ENCODE measurements around the gene WDR48.
A peak's percentile ranks its signal among the peaks of the same experiment; 100 is the strongest.

Gene WDR48

DNA sequence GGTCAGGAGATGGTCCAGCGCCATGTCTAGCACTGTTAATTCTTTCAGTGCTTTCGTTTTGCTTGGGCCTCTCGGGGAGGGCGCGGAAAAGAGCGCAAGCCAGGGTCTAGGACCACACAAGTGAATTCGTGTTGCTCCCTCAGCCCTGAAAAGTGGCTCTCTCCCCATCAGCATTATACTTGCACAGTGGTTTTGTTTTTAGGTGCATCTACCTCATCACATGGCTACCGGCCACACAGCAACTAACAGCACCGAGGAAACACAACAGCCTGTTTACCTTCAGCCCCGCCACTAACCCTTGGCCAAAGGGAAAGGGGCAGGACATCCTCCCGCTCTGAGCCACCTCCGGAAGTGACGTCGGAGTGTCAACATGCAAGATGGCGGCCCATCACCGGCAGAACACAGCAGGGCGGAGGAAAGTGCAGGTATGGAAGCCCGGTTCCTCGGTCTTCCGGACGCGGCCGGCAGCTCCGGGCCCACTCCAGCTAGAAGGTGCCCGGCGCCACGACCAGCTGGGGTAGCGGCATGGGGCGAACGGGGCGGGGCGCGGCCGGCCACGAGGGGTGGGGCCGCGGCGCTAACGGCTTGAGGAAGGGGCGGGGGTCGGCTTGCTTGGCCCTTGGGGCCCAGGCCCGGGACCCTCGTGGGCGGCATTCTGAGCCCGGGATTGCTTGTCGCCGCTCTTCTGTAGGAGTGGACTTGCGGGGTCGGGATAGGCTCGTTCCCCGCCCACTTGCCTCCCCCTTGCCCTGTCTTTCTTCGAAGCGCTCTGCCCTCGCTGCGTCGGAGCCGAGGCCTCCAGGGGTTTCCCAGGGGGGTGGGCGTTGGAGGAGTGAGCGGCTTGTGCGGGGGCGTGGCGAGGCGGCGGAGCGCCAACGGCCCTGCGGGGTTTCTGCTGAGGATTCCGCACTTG lies at the start of gene WDR48, which contains the start of gene SCN11A:
Gene WDR48, plus strand, starts transcription at position 368 of the 913 bp plus-strand sequence. Its CDS starts 10 bp downstream, at position 378.
Gene SCN11A, minus strand, starts transcription at position 296 of the 913 bp plus-strand sequence. CDS start 101,582 bp downstream, outside the sequence.
- Histone ChIP-seq H3K4me1 (ENCODE audit: control insufficient read depth in 1 of 2, insufficient read depth in 2 of 2, low read length in 2 of 2) (peaks cover 5 to 27% of the 10 kb centered on the region in 2 donors), H3K27ac (ENCODE audit: low read length) (peak within 1 kb of the TSS; percentile 97), H3K4me3 (ENCODE audit: low read depth in 1 of 2, low read length in 2 of 2) (peak within 1 kb of the TSS; percentile 93 to 100), H3K27me3 (ENCODE audit: low read depth, low read length) (no peaks in the 10 kb centered on the region), H3K9me3 (ENCODE audit: control insufficient read depth in 1 of 2, low read length in 2 of 2) (no peaks in the 10 kb centered on the region), H3K36me3 (ENCODE audit: control insufficient read depth in 1 of 2, insufficient read depth in 2 of 2, low read length in 2 of 2) (no peaks in the 10 kb centered on the region)

DNA sequence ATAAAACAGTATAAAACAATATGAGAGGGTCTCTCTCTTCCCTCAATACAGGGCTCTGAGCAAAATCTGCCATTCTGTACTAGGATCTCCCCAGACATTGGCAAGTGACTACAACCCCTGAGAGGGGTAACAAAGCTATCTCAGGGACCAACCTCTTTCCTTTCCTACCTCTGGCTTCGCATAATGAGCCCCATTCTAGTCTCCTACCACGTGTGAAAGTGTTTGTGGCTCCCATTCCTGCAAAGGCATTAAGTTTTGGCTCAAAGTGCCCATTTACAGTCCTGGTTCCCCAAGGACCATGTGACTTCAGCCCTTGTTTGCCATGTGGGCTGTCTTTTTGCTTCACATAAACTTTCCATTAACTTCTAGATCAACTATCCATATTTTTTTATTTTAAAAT lies 46.5 kb upstream of the WDR48 start:
- Histone ChIP-seq H3K27ac (ENCODE audit: low read length) (no peak overlapping the region), H3K27me3 (ENCODE audit: low read depth, low read length) (no peaks in the 10 kb centered on the region), H3K4me3 (ENCODE audit: low read depth in 1 of 2, low read length in 2 of 2) (no peak overlapping the region), H3K36me3 (ENCODE audit: control insufficient read depth in 1 of 2, insufficient read depth in 2 of 2, low read length in 2 of 2) (no peaks in the 10 kb centered on the region), H3K9me3 (ENCODE audit: control insufficient read depth in 1 of 2, low read length in 2 of 2) (no peaks in the 10 kb centered on the region), H3K4me1 (ENCODE audit: control insufficient read depth in 1 of 2, insufficient read depth in 2 of 2, low read length in 2 of 2) (no peaks in the 10 kb centered on the region)

DNA sequence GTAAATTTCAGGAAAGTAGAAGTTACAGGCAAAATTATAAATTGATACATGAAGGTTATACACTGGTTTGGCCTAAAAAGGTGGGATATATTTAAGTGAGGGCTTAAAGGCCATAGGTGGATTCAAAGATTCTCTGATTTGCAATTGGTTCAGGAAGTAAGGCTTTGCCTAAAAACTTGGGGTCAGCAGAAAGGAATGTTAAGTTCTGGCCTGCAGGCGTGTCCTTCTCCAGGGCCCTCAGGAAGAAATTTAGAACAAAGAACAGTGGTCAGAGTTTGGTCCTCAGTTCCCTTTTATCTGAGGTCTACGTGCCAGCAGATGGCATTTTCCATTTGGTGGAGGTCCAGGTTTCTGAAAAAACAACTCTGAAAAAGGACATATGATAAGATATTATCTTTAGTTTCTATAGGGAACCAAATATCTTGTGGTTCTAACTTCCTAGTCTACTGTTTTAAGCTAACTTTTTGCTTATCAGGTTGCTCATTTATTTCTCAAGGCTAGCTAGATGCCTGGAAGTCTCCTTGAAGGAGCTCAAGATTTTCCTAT lies 40.6 kb upstream of the WDR48 start:
- no peaks in the 10 kb centered on the region for H3K27me3 ChIP-seq (ENCODE audit: low read depth, low read length)
- H3K9me3 ChIP-seq (ENCODE audit: control insufficient read depth in 1 of 2, low read length in 2 of 2), result no peaks in the 10 kb centered on the region
- H3K4me3 ChIP-seq (ENCODE audit: low read depth in 1 of 2, low read length in 2 of 2), result no peak overlapping the region
- H3K27ac ChIP-seq (ENCODE audit: low read length), result no peak overlapping the region
- no peaks in the 10 kb centered on the region for H3K36me3 ChIP-seq (ENCODE audit: control insufficient read depth in 1 of 2, insufficient read depth in 2 of 2, low read length in 2 of 2)
- H3K4me1 ChIP-seq (ENCODE audit: control insufficient read depth in 1 of 2, insufficient read depth in 2 of 2, low read length in 2 of 2), result no peaks in the 10 kb centered on the region

DNA sequence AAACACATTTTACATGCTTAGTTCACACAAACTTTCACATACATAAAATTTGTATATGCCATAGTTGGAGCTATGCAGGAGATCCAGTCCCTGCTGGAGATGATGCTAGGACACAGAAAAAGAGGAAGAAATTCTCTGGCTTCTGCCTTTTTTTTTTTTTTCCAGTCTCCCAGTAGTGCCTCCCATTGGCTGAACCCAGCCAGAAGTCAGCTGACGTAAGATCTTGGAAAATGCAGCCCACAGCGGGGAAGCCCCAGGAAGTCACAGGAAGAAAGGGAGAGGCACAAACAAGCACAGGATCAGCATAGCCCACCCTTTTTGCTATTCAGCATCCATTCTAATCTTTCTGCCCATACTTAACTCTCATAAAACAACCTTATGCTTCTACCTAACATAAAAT lies 38.5 kb upstream of the WDR48 start:
- H3K9me3 ChIP-seq (ENCODE audit: control insufficient read depth in 1 of 2, low read length in 2 of 2), result no peaks in the 10 kb centered on the region
- H3K4me1 ChIP-seq (ENCODE audit: control insufficient read depth in 1 of 2, insufficient read depth in 2 of 2, low read length in 2 of 2), result no peaks in the 10 kb centered on the region

DNA sequence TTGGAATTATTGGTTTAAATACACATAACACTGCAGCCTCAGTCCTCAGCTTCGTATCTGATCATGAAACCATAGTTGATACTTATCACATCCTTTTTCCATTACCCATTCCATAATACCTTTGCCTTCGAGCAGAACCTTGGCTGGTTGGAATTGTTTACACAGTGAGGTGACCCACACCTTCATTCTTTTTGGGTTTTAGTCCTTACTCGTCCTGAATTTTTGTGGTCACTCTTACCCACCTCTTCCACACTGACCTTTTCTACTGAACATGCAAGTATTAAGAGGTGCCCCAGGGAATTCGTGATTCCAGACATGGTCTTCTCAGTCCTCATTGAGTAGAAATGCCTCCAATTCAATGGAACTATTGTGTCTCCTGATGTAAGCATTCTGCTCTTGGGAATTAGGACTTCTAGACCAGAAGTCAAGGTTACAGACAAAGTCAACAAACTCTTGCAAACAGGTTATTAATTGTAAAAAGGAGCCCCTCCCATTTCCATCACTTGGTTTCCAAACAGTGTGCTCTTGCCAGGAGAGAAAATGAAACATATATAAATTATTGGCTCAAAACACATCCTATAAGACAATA lies 37.8 kb upstream of the WDR48 start:
- no peaks in the 10 kb centered on the region for H3K27me3 ChIP-seq (ENCODE audit: low read depth, low read length)
- H3K36me3 ChIP-seq (ENCODE audit: control insufficient read depth in 1 of 2, insufficient read depth in 2 of 2, low read length in 2 of 2), result no peaks in the 10 kb centered on the region
- H3K4me3 ChIP-seq (ENCODE audit: low read depth in 1 of 2, low read length in 2 of 2), result no peak overlapping the region
- H3K27ac ChIP-seq (ENCODE audit: low read length), result no peak overlapping the region
- H3K4me1 ChIP-seq (ENCODE audit: control insufficient read depth in 1 of 2, insufficient read depth in 2 of 2, low read length in 2 of 2), result no peaks in the 10 kb centered on the region
- no peaks in the 10 kb centered on the region for H3K9me3 ChIP-seq (ENCODE audit: control insufficient read depth in 1 of 2, low read length in 2 of 2)

More for the DNA sequence above, 38.5 kb upstream of the WDR48 start:
- H3K4me3 ChIP-seq (ENCODE audit: low read depth in 1 of 2, low read length in 2 of 2), result no peak overlapping the region
- H3K27ac ChIP-seq (ENCODE audit: low read length), result no peak overlapping the region
- no peaks in the 10 kb centered on the region for H3K27me3 ChIP-seq (ENCODE audit: low read depth, low read length)
- no peaks in the 10 kb centered on the region for H3K36me3 ChIP-seq (ENCODE audit: control insufficient read depth in 1 of 2, insufficient read depth in 2 of 2, low read length in 2 of 2)

DNA sequence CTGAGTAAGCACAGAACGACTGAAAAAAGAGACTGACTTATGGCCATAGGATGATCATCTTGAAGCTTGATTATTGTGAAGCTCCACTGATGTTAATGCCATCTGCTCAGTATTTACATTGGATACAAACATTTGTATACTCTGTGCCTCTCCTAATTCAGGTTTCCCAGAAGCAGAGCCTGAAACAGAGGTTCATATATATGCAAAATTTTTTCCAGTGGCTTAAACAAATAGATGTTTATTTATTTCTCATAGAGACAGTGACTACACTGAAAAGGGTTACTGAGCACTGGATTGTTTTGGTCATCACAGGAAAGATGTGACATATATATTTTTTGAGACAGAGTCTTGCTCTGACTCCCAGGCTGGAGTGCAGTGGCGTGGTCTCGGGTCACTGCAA lies 36.4 kb upstream of the WDR48 start:
- Histone ChIP-seq H3K27me3 (ENCODE audit: low read depth, low read length) (no peaks in the 10 kb centered on the region), H3K36me3 (ENCODE audit: control insufficient read depth in 1 of 2, insufficient read depth in 2 of 2, low read length in 2 of 2) (no peaks in the 10 kb centered on the region), H3K4me1 (ENCODE audit: control insufficient read depth in 1 of 2, insufficient read depth in 2 of 2, low read length in 2 of 2) (no peaks in the 10 kb centered on the region), H3K4me3 (ENCODE audit: low read depth in 1 of 2, low read length in 2 of 2) (no peak overlapping the region), H3K27ac (ENCODE audit: low read length) (no peak overlapping the region), H3K9me3 (ENCODE audit: control insufficient read depth in 1 of 2, low read length in 2 of 2) (no peaks in the 10 kb centered on the region)

DNA sequence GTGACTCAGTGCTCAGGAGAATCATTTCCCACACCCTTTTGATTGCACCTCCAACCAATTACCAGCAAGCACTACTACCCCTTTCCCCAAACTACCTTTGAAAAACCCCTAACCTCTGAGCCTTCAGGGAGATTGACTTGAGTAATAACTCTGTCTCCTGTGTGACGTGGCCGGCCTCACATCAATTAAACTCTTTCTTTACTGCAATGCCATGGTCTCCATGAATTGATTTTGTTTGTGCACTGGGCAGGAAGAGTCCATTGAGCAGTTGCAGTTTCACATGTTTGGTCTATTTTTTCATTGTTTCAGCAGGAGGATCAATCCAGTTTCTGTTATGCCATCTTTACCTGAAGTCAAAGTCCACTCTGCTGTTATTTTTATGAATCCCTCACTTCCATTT lies 32.5 kb upstream of the WDR48 start:
- Histone ChIP-seq H3K36me3 (ENCODE audit: control insufficient read depth in 1 of 2, insufficient read depth in 2 of 2, low read length in 2 of 2) (no peaks in the 10 kb centered on the region), H3K27me3 (ENCODE audit: low read depth, low read length) (no peaks in the 10 kb centered on the region), H3K4me1 (ENCODE audit: control insufficient read depth in 1 of 2, insufficient read depth in 2 of 2, low read length in 2 of 2) (no peaks in the 10 kb centered on the region), H3K9me3 (ENCODE audit: control insufficient read depth in 1 of 2, low read length in 2 of 2) (no peaks in the 10 kb centered on the region), H3K27ac (ENCODE audit: low read length) (no peak overlapping the region), H3K4me3 (ENCODE audit: low read depth in 1 of 2, low read length in 2 of 2) (no peak overlapping the region)

DNA sequence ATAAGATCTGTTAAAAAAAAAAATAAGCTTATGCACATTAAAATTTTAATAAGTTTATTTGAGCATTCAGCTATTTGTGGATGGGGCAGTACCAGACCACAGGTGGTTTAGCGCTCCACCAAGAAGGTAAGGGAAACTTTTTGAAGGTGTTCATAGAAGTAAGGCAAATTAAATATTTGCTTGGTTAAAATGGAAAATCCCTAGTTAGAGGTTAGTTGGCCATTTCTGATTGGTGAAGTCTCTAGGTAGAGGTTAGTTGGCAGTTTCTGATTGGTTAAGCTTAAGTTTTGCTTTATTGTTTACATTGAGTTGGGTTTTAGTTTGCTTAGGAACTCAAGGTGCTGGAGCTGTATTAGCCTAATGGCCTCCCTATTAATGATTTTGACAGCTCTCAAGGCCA lies 30.8 kb upstream of the WDR48 start:
- Histone ChIP-seq H3K27me3 (ENCODE audit: low read depth, low read length) (no peaks in the 10 kb centered on the region), H3K36me3 (ENCODE audit: control insufficient read depth in 1 of 2, insufficient read depth in 2 of 2, low read length in 2 of 2) (no peaks in the 10 kb centered on the region), H3K4me3 (ENCODE audit: low read depth in 1 of 2, low read length in 2 of 2) (no peak overlapping the region), H3K9me3 (ENCODE audit: control insufficient read depth in 1 of 2, low read length in 2 of 2) (no peaks in the 10 kb centered on the region), H3K27ac (ENCODE audit: low read length) (no peak overlapping the region), H3K4me1 (ENCODE audit: control insufficient read depth in 1 of 2, insufficient read depth in 2 of 2, low read length in 2 of 2) (no peaks in the 10 kb centered on the region)

DNA sequence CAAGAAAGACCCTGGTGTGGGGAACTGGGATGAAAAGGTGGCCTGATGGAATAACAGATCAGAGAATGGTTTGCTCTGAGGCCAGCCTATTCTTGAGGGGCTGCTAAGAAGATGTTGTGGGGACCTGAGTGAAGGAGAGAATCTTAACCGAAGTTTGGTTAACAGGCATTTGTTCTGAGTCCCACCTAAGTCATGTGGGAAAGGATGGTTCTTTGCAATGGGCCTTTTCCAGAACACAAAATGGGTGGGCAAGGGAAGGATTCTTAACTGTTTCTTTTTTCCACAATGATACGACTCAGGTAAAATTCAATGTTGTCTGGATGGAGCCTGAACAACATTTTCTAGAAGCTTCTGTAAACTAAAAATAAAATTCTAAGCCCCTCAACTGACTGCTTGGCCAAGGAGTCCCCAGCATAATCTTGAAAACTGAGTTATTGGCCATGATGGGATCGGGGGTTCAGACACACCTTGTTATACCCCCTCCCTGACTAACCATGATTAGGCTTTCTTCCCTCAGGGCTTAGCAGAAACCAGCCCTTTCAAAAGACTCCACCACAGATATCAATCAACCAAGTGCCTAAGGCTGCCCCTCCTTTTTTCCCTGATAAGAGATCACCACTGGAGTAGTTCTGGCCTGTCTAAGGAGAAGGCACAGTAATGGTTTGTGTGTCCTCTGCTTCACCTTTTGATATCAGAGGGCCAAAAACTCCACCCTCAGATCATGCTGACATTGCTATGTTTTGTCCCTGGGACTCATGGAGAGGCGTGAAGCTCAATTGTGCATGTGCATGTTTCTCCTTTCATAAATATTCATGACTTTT lies 30.1 kb upstream of the WDR48 start:
- Histone ChIP-seq H3K4me1 (ENCODE audit: control insufficient read depth in 1 of 2, insufficient read depth in 2 of 2, low read length in 2 of 2) (no peaks in the 10 kb centered on the region), H3K4me3 (ENCODE audit: low read depth in 1 of 2, low read length in 2 of 2) (no peak overlapping the region), H3K9me3 (ENCODE audit: control insufficient read depth in 1 of 2, low read length in 2 of 2) (no peaks in the 10 kb centered on the region), H3K36me3 (ENCODE audit: control insufficient read depth in 1 of 2, insufficient read depth in 2 of 2, low read length in 2 of 2) (no peaks in the 10 kb centered on the region), H3K27me3 (ENCODE audit: low read depth, low read length) (no peaks in the 10 kb centered on the region), H3K27ac (ENCODE audit: low read length) (no peak overlapping the region)

DNA sequence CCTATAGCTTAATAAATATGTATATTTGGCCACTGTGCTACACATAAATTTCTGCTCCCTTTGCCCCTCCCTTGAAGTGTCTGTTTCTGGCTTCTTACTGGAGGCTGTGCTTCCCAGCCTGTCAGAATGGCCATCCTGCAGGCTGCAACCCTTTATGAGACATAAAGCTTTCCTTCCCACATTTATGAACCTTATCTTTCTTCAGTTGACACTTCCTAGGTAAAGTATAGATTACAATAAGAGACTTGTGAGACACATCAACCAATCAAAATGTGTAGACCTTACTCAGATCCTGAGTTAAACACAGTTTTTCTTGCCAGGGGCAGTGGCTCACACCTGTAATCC lies 29.6 kb upstream of the WDR48 start:
- Histone ChIP-seq H3K27me3 (ENCODE audit: low read depth, low read length) (no peaks in the 10 kb centered on the region), H3K36me3 (ENCODE audit: control insufficient read depth in 1 of 2, insufficient read depth in 2 of 2, low read length in 2 of 2) (no peaks in the 10 kb centered on the region), H3K27ac (ENCODE audit: low read length) (no peak overlapping the region), H3K4me3 (ENCODE audit: low read depth in 1 of 2, low read length in 2 of 2) (no peak overlapping the region), H3K4me1 (ENCODE audit: control insufficient read depth in 1 of 2, insufficient read depth in 2 of 2, low read length in 2 of 2) (no peaks in the 10 kb centered on the region), H3K9me3 (ENCODE audit: control insufficient read depth in 1 of 2, low read length in 2 of 2) (no peaks in the 10 kb centered on the region)

DNA sequence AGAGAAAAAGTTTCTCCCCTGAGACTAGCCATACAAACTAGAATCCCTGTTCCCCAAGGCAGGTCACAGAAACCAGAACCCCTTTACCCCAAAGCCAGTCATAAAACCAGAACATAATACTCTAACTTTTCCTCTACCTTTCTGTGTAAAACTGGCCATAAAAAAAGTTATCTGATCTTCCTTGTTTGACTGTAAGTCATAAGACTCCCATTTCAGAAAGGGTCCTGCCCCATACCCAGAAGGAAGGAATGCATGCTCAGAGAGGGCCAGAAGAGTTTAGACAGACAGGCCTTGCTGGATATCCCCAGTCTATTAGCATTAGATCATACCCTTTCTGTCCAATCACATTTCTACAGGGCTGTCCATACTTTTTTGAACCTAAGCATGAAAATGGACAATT lies 27.3 kb upstream of the WDR48 start:
- H3K4me3 ChIP-seq (ENCODE audit: low read depth in 1 of 2, low read length in 2 of 2), result no peak overlapping the region
- H3K27me3 ChIP-seq (ENCODE audit: low read depth, low read length), result no peaks in the 10 kb centered on the region
- no peak overlapping the region for H3K27ac ChIP-seq (ENCODE audit: low read length)
- H3K4me1 ChIP-seq (ENCODE audit: control insufficient read depth in 1 of 2, insufficient read depth in 2 of 2, low read length in 2 of 2), result no peaks in the 10 kb centered on the region
- H3K36me3 ChIP-seq (ENCODE audit: control insufficient read depth in 1 of 2, insufficient read depth in 2 of 2, low read length in 2 of 2), result no peaks in the 10 kb centered on the region
- H3K9me3 ChIP-seq (ENCODE audit: control insufficient read depth in 1 of 2, low read length in 2 of 2), result no peaks in the 10 kb centered on the region
